Left renal pelvis (tissue), 4 donors: ENCODE data around the gene SLC22A2. TPM values are rescaled to one million over a fixed set of nuclear protein-coding genes. Genes with fewer than 3 reads are reported as not detected.
"Not testable (repeated sequence)": the region's sequence is repeated elsewhere in the genome, so short reads cannot be mapped to it uniquely, and the experiment has no call there.

ENCODE experiments used
- DNase-seq, 4 donors: peaks; one replicate each; pipeline ENCODE4 v3.0.0-alpha.2; 2013; ENCODE audit warnings: low read depth in 4 of 4, low spot score in 3 of 4
- polyA plus RNA-seq, 4 donors: library from polyadenylated mRNA; unstranded; fragments of 120-200 nt; gene quantifications; one replicate each; pipeline ENCODE4 v1.2.1, GENCODE V29; 2013; ENCODE audit not compliant: insufficient read length in 4 of 4

The SLC22A2 gene
- polyA plus RNA-seq: 10 to 100 TPM in 1 of 4 donors, 1 to 10 TPM in 2, under 1 TPM in 1; 0.52 to 10.3 (median 8.8) TPM

DNA sequence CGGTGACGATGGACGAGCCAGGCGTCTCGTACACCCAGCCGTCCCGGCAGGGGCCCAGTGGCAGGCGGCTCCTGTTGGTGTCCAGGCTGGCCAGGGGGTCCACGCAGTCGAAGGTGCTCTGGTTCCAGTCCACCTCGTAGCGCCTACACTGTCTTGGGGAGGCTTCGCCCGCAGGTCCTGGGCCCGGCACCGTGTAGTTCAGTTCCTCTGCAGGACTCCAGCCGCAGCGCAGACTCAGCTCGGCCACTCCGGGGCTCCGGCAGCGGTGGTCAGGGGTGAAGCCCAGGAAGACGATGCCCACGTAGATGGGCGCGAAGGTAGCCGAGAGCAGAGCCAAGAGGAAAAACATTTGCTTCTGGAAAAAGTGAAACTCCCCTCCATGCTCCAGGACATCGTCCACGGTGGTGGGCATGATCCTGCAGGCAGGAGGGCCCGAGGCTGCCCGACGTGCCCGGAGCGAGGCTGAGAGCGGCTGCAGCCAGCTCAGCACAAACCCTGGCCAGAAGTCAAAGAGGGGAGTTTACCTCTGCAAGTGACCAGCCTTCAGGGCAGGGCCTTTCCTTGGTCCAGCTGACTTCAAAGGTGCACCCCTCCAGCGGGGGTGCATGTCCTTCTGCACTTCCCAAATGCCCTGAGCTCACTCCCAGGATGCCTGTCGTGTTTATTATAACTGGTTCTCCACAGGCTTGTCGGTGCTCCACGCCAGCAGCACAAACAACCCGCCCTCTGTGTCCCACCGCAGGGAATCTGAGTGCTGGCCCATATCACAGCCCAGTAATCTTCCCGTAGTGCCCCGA, at the start of gene SLC22A2:
Gene SLC22A2 (minus strand): TSS at position 476 of the 797 bp plus-strand sequence. CDS start 64 bp downstream, at position 412.
- no peak for DNase-seq

DNA sequence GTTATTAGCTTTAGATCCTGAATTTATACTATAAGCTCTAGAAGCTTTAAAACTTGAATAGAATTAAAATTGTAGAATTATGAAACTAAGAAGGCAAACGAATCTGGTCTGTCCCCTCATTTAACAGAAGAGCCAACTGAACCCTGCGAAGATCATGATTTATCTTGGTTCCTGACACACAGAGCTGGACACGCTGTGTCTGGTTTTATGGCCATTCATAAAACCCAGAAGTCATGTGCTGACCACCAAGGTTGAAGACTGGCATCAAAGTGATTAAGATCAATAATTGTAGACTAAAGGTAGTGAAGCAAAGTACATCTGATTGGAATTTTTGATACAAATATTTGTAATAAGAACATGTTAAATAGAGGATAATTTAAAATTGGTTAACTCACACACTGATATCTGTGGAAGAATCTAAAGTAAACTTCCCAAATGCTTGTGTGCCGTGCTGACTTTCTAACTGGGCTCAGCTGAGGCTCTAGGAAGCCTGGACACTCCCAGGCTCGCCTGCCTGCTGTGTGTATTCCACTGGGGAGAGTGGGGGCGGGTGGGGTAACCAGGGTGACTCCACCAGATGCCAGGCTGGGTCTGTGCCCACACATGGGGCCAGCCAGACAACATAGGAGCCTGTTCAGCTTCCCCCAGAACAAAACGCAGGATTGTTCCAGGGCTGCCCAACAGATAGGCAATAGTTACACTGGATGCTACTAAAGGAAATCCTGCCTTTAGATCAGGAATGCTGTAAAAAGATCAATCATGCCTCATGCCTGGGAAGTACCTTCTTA, 47.5 kb upstream of the SLC22A2 start:
- DNase-seq: no peak

DNA sequence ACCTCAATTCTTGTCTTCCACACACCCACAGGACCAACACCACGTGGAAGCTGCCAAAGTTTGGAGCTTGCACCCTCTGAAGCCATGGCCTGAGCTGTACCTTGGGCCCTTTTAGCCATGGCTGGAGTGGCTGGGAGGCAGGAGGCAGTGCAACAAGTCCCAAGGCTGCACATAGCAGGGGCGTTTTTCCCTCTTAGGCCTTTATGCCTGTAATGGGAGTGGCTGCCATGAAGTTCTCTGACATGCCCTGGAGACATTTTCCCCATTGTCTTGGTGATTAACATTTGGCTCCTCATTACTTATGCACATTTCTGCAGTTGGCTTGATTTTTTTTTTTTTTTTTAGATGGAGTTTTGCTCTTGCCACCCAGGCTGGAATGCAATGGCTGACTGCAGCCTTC, 45.2 kb upstream of the SLC22A2 start:
- DNase-seq: no peak

DNA sequence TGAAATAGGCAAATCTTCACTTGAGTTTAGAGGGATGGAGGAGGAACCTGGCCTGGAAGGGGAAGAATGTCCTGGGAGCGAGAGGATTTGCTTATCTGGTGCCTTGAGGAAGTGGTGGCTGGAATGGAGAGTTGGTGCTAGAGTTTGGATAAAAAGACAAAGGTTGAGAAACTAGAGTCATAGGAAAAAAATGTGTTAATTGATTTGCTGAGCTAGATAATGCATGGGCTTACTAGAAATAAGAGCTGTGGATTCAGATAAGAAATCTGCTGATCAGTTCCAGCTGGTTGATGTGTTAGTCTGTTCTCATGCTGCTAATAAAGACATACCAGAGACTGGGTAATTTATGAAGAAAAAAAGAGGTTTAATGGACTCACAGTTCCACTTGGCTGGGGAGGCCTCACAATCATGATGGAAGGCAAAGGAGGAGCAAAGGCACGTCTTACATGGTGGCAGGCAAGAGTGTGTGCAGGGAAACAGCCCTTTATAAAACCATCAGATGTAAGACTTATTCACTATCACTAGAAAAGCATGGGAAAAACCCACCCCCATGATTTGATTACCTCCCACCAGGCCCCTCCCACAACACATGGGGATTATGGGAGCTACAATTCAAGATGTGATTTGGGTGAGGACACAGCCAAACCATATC, 43.9 kb upstream of the SLC22A2 start:
- not testable (repeated sequence) for DNase-seq

DNA sequence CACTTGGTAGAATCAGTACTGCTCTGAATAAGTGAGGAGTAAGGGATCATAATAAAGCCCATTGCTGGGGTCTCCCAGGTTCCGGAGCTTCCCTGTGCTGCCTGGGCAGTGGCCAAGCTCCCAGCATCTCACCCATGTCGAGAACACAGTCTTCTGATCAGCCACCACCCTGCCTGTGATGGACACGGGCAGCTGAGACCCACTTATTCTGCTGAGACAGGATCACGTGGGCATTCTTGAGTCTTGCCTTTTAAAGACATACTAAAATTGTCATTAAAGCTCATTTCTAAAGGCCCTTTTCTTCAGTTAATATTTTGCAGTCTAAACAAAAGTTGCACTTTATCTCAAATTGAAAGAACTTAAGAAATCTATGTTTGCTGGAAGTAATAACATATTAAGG, 42.7 kb upstream of the SLC22A2 start:
- DNase-seq: no peak

DNA sequence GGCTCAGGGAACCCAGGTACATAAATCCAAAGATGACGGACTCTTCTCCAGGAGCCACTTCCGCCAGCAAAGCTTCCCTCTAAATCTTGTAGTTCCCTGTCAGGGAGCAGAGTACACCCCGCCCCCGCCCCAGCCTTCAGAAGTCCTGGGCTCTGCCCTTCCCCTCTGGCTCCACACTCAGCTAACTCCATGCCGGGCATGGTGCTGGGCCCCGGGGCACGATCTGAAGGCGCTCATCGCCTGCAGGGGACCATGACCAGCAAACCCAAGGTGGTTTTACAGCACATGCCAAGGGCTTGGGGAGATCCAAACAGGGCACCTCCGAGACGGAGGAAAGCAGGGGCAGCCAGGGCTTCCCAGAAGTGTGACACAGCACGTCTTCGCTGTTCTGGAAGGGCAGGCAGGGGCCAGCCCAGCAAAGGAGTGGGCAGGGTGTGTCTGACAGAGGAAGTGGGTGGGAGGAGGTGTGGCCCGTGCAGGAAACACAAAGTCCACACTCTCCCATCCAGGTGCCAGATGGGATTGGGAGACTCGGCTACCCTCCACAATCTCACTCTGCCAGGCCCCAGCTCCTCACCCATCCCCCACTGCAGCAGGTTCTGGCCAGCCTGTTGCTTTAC, 41.6 kb upstream of the SLC22A2 start:
- DNase-seq: peak in 1 of 4 donors; percentile 2

DNA sequence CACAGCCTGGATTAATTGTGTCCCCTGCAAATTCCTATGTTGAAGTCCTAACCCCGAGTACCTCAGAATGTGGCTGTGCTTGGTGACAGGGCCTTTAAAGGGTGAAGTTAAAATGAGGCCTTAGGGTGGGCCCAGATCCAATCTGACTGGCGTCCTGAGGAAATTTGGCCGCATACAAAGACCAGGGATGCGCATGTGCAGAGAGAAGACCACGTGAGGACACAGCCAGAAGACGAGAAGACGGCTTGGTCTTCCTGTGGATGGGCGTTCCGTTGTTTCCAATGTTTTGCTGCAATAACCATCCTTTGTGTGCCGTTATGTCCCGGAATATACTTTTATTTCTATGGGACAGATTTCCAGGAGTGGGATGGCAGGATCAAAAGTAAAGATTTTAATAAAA, 40.9 kb upstream of the SLC22A2 start:
- DNase-seq: no peak

DNA sequence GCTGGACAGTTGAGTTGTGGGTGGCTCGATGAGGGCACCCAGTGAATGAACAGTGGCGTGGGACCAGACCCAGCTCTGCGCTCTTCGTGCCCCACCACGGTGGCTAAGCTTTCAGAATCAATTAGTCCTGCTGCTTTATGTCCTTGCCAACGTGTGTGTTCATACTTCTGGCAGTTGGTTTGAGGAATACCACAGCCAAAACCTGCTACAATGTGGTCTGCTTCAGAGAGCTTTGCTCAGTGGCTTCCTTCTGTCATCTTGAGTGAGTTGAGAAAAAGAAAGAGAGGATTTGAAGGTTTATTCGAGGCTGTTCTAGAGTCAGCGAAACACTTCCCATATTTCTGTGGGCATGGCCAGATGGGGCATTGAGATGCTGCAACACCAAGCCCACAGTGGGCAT, 39.5 kb upstream of the SLC22A2 start:
- no peak for DNase-seq

DNA sequence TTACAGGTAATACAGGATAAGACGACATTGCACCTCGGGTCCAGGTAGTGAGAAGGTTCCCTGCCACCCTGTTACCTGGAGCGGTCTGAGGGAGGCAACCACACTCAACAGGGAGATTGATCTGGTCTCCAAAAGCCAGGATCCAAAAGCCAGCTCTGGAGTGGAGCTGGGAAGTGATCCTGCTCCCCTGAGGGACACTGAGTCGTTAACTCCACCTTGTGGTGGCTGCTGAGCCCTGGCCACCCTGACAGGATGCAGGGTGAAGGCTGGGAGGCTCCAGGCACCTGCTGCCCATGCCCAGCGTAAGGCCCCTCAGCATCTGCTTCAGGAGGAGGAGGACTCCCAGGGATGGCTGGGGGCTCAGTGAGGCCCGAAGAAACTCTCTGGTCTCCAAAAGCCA, 38.7 kb upstream of the SLC22A2 start:
- DNase-seq: no peak

DNA sequence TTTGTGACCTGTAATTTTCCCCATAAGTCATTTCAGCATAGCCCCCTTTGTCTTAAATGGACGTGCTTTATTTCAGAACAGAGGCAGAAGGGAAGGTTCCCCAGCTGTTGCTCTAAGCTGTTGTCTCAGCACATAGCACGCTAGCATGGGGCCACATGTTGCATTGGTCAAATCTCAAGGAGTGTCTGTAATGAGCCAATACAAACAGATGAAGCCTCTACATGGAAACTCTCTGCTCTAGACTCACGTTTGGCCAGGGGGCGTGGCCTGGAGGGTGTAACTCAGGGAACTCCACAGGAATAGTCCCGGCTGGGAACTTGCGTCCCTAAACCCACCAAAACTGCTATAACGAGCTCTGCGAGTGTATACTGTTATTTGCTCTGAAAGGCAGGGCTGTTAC, 35.2 kb upstream of the SLC22A2 start:
- DNase-seq: no peak

DNA sequence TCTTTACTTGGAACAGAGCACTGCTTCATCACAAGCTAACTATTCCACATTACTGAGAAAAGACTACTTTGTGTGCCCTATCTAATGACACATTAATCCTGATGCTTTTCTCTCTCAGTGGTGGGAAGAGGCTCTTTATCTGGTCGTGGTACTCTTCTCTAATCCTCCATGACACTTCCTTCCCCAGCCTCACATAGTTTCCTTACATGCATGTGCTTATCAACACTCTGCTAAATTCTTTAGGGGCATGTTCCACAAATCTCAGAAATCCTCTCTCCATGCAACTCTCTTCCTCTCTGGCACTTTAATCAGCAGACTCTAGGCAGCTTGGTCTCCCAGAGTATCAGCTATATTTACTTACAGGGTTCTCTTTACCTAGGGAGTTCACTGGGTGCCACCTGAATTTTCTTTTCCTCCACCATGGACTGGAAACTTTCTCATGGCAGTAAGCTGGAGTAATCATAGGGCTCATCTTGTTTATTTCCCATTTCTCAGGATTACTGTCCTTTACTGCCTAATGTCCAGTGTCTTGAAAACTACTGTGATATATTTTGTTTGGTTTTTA, 27.0 kb upstream of the SLC22A2 start:
- DNase-seq: no peak

DNA sequence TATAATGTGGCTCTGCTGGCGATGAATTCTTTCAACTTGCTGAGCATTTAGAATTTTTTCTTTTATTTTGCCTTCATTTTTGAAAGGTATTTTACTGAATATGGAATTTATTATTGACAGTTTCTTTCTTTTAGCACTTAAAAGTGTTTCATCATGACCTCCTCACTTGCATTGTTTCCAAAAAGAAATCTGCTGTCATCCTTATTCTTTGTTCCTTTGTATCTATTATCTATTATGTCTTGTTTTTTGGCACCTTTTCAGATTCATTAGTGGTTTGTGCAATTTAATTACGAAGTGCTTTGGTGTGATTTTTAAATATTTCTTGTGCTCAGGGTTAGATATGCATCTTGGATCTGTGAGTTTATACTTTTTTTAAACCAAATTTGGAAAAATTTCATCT, 26.0 kb upstream of the SLC22A2 start:
- DNase-seq: no peak

DNA sequence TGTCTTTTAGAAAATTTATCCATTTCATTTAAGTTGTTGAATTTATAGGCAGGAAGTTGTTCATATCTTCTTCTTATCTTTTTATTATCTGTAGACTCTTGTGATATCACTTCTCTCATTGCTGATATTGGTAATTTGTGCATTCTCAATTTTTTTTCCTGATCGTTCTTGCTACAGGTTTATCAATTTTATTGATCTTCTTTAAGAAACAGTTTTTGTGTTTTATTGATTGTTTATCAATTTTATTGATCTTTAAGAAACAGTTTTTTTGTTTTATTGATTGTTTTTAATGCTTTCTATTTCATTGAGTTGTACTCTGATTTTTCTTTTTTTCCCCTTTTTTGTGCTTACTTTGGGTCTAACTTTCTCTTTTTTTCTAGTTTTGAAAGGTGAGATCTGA, 23.8 kb upstream of the SLC22A2 start:
- no peak for DNase-seq

DNA sequence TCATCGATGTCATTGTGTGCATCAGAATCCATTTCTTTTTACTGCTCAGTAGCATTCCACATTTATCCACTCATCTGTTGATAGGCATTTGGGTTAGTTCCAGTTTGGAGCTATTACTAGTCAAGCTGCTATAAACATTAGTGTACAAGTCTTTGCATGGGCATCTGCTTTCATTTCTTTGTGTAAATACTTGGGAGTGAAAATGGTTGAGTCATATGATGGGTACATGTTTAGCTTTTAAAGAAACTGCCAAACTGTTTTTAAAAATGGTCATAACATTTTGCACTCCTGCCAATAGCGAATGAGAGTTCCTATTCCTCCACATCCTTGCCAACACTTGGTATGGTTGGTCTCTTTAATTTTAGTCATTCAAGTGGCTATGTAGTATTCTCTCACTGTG, 21.2 kb upstream of the SLC22A2 start:
- no peak for DNase-seq

DNA sequence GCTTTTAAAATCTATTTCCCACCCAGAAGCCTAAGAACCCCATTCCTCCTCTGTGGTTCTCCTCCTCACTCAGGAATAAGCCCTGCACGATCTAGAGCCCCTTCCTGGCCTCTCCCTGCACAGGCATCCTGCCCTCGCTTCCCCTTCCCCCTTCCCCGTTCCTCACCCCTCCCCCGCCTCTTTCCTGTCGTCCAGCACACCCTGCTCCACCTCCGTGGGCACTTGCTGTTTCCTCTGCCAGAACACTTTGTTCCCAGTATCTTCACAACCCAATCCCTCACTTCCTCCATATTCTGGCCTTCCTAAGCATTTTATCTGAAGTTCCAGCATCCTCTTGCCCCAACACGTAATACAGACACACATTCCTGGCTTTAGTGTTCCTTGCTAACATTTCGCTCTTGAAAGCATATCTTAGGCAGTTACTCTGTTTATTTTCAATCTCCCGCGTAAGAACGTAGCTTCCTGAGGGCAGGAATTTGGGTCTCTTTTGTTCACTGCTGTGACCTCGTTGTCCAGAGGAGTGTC, 20.2 kb upstream of the SLC22A2 start:
- DNase-seq: no peak

DNA sequence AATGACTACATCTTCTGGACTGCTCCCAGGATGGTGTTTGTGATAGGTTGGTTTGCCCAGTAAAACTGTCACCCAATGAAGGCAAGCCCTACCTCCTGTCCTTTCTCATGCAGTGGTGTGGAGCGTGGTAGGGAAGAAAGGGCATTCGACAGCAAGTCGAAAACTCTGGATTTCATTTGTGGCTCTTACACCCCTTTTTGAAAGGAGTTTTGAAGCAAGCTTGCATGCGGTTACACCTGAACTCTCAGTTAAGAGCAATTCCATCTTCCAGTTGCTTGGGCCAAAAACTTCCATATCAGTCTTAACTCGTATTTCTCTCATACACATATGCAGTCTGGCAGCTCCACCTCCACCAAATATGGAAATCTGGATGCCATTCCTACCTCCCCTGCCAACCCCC, 19.7 kb upstream of the SLC22A2 start:
- no peak for DNase-seq

DNA sequence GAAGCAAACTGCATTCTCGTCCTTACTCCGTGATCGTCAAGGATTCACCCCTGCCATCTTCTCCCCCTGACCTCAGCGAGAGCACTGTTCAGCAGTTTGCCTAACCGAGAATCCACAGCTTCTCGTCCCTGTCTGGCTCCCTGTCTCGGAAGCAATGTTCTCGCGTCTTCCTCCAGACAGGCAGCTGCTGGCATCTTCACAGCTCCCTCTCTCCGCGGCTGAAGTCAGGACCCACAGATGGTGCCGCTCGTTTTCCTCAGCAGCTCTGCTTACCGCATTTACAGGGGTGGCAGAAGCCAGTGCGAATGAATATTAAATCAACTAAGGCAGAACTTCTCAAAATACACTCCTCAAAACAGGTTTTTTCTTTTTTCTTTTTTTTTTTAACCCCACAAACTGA, 18.9 kb upstream of the SLC22A2 start:
- DNase-seq: no peak

DNA sequence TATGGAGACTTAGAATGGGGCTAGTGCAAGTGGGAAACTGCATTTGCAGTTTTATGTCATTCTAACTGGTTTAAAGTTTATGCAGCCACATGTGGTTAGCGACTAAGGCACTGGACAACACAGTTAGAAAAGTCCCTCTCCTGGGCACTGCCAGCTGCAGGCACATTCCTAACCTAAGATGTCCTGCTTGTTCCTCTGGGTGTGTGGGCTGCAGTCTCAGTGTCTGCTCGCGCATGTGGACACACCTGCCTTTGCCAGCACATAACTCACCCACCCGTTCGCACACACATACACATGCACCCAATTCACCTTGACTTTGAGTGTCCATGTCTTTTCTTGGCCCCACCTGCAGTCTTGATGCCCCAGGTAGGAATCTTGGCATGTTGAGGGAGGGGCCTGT, 18.5 kb upstream of the SLC22A2 start:
- no peak for DNase-seq

DNA sequence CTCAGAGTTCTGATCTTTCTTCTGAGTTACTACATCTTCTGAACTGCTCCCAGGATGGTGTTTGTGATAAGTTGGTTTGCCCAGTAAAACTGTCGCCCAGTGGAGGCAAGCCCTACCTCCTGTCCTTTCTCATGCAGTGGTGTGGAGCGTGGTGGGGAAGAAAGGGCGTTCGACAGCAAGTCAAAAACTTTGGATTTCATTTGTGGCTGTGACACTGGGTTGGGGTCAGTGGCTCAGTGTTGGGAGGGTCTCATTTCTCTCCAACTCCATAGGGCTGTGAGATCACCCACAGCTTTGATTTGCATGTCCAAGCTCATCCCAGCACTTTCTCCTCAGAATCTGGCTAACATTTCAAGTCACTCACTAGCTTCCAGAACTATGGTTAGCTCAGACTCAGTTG, 17.5 kb upstream of the SLC22A2 start:
- no peak for DNase-seq

DNA sequence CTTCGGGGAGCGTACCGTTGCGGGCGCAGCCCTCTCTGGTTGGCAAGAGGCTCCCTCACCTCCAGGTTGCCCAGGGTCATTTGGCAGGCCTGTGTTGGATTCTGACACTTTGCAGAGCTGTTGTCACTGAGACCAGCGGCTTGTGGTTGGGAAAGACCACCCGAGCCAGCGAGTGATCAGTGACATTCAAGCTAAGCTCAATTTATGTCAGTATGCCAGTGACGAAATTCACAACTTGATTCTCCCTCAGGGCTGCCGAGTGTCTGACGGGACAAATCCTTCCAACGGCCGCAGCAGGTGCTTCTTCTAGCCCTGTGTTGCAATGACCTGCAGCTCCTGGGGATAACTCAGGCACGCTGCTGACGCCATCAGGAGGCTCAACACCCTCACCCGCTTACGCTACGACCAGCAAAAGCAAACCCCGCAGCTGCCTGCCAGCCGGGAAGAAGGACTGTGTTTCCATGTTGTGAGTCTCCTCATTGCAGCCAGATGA, 16.9 kb upstream of the SLC22A2 start:
- DNase-seq: no peak
